SK-N-MC (cell line): ENCODE results near the gene NEURL4.
"Not testable (repeated sequence)": the region's sequence is repeated elsewhere in the genome, so short reads cannot be mapped to it uniquely, and the experiment has no call there.

Source experiments
- DNase-seq: peaks from one replicate; pipeline ENCODE4 v3.0.0-alpha.2; 2011; ENCODE audit warnings: low read depth, low spot score
- H3K27ac ChIP-seq: fragments of 200-600 bp; sonication (generic); 2 replicates; pipeline ENCODE4 v1.5.1; 2016; ENCODE audit warnings: mixed run types
- H3K36me3 ChIP-seq: fragments of 200-600 bp; sonication (generic); 2 replicates; pipeline ENCODE4 v1.6.1; 2017; ENCODE audit warnings: antibody characterized with exemption, low read length, mixed read lengths; ENCODE audit not compliant: insufficient read depth
- H3K4me3 ChIP-seq: fragments of 200-600 bp; sonication (generic); 2 replicates; pipeline ENCODE4 v1.5.1; 2016
- H3K9ac ChIP-seq: fragments of 200-600 bp; sonication (generic); 2 replicates; pipeline ENCODE4 v1.8.0; 2017; ENCODE audit warnings: mixed run types, mixed read lengths; ENCODE audit not compliant: insufficient read length
- H3K9me3 ChIP-seq: fragments of 200-600 bp; sonication (generic); 2 replicates; pipeline ENCODE4 v1.6.1; 2017; ENCODE audit warnings: low read depth, mild to moderate bottlenecking, antibody characterized with exemption, low read length, moderate library complexity, mixed read lengths
- EZH2 ChIP-seq: fragments of 200-600 bp; sonication (generic); IDR thresholded peaks from one replicate; pipeline ENCODE4 v1.6.1; 2017; ENCODE audit warnings: antibody characterized with exemption
- FOXP2 ChIP-seq: optimal IDR thresholded peaks from 2 replicates; pipeline ENCODE3; 2011; ENCODE audit warnings: mild to moderate bottlenecking, moderate library complexity; ENCODE audit not compliant: insufficient read depth; ENCODE audit errors: extremely low read length, control extremely low read depth
- POLR2AphosphoS5 ChIP-seq: IDR thresholded peaks from 2 replicates; pipeline ENCODE4 v1.6.1; 2012; ENCODE audit warnings: mild to moderate bottlenecking, low read depth, low read length, borderline replicate concordance

Gene NEURL4

DNA sequence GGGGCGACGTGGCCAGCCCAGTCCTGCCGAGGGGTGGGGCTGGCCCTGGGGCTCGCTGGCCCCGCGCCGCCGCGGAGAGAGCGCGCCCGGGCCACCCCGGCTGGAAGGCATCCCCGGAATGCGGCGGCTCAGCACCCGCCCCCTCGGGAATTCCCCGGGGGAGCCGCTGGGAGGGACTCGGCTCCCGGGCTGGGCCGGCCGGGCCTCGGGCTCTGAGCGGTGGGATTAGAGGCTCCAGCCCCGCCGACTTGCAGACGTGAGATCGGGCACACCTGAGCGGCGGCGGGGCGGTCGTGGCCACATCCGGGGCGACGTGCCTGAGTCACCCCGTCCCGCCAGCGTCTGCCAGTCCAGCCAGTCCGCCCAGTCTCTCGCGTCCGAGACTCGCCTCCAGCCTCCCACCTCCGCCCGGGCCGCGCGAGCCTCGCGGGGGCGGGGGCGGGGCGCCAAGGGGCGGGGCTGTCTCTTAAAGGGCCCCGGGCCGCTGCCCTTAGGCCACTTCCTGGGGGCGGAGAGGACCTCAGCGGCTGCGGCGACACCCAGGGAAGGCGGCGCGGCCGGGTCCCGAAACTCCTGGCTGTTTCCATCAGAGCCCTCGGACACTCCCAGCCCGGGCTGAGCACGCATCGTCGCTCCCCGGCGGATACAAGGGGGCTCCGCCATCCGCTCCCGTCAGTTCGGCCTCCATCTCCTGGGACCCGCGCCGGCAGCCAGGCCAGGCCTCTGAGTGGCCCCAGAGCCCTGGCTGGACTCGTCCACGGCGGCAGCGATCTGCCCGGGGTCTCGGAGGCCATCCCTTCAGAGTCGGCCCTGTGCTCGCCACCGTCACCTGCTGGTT is 22.7 kb upstream of the NEURL4 start, which contains the start of gene KCTD11:
Gene KCTD11 (plus strand): TSS at position 498 of the 838 bp plus-strand sequence.
- Histone ChIP-seq H3K27ac (peak within 1 kb of the TSS; percentile 67; the same call in 1 of the 2 replicates), H3K36me3 (no peaks in the 10 kb centered on the region), H3K9ac (peak within 1 kb of the TSS; percentile 81), H3K4me3 (peak within 1 kb of the TSS; percentile 95), H3K9me3 (no peaks in the 10 kb centered on the region)
- no peak for DNase-seq
- TF ChIP-seq POLR2AphosphoS5 (no peak), EZH2 (no peak), FOXP2 (no peak)

DNA sequence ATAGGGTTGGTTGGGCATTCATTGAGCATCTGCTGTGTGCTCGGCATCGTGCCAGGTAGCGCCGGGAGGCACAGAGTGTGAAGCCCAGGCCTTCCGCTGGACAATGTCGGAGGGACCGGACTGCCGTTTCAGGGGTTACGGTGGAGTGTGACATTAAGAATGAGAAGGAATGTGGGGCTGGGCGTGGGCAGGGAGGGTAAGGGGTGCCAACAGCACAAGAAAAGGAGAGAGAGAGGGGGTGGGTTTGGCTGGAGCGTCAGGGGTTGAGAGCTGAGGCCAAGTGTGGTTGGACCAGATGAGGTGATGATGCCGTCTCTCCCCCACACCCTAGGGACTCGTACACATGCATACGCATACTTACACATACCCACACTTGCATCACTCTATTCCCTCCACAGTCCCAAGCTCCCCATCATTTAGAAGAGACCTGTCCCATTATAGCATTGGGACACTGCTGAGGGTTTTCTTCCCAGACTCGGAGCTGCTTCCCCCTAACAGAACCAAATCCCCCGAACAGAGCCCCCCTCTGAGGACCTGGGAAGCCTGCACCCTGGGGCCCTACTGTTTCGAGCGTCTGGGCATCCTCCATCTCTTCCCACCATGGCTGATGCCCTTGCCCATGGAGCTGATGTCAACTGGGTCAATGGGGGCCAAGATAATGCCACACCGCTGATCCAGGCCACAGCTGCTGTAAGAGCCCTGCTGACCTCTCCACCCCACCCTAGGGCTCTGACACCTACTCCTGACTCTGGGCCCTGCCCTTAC is 19.5 kb upstream of the NEURL4 start:
- H3K27ac ChIP-seq: no peak overlapping the region
- no peaks in the 10 kb centered on the region for H3K36me3 ChIP-seq
- no peak overlapping the region for H3K4me3 ChIP-seq
- no peak for TF ChIP-seq POLR2AphosphoS5
- TF ChIP-seq FOXP2: no peak
- TF ChIP-seq EZH2: no peak
- no peak overlapping the region for H3K9ac ChIP-seq
- H3K9me3 ChIP-seq: no peaks in the 10 kb centered on the region
- no peak for DNase-seq

DNA sequence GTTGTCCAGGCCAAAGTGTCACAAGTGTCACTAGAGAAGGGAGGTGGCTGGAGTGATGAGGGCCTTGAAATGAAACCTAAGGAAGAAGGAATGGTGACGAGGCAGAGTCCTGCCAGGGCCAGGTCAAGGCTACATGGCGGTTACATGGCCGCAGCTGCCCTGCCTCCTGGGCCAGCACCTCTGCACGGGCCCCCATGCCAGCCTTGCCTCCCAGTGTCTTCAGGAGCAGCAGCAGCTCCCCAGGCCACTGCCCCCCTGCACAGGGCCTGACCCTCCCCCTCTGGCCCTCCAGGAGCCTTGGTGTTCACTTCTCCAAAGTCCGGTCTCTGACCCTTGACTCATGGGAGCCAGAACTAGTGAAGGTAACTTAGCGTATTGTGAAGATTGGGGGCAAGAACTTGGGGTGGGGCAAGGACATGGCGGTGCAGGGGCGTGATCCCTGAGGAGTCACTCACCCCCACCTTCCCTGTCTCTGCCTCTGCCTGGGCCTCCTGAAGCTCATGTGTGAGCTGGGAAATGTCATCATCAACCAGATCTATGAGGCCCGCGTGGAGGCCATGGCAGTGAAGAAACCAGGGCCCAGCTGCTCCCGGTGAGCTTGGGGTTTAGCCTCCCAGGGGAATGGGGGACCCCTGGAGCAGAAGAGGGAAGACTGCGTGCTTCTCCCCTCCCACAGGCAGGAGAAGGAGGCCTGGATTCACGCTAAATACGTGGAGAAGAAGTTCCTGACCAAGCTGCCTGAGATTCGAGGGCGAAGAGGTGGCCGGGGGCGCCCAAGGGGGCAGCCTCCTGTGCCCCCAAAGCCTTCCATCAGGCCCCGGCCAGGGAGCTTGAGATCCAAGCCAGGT is 18.7 kb upstream of the NEURL4 start:
- Histone ChIP-seq H3K9ac (no peak overlapping the region), H3K36me3 (no peaks in the 10 kb centered on the region), H3K27ac (no peak overlapping the region), H3K4me3 (no peak overlapping the region), H3K9me3 (no peaks in the 10 kb centered on the region)
- TF ChIP-seq FOXP2 (no peak), EZH2 (no peak), POLR2AphosphoS5 (no peak)
- no peak for DNase-seq

DNA sequence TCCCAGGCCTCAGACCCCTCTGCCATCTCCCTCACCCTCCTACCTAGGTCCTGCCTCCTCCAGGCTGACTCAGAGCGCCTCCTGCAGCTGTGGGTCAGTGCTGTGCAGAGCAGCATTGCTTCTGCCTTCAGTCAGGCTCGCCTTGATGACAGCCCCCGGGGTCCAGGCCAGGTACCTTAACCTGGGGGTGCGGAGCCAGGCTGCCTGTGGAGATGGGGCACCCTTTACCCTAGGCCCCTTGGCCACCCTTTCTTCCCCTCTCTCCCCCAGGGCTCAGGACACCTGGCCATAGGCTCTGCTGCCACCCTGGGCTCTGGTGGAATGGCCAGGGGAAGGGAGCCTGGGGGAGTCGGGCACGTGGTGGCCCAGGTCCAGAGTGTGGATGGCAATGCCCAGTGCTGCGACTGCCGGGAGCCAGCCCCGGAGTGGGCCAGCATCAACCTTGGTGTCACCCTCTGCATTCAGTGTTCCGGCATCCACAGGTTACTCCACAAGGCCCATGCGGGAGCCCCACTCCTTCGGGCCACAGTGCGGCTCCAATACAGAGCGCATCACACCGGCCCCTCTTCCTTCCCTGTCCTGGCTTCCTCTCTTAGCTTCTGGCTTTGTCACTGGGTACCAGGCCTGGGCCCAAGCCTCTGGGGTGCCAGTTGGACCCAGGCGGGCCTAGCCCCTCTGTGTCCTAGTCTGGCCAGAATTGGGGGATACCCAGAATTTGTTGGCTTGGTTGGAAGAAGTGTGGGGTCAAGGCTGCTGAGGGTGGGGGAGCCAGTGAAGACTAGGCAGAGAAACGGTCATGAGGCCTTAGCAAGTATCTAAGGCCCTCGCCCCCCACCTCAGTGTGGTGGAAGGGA is 17.9 kb upstream of the NEURL4 start:
- Histone ChIP-seq H3K9ac (no peak overlapping the region), H3K36me3 (no peaks in the 10 kb centered on the region), H3K9me3 (no peaks in the 10 kb centered on the region), H3K27ac (no peak overlapping the region), H3K4me3 (no peak overlapping the region)
- TF ChIP-seq FOXP2: no peak
- TF ChIP-seq EZH2: no peak
- no peak for TF ChIP-seq POLR2AphosphoS5
- no peak for DNase-seq

DNA sequence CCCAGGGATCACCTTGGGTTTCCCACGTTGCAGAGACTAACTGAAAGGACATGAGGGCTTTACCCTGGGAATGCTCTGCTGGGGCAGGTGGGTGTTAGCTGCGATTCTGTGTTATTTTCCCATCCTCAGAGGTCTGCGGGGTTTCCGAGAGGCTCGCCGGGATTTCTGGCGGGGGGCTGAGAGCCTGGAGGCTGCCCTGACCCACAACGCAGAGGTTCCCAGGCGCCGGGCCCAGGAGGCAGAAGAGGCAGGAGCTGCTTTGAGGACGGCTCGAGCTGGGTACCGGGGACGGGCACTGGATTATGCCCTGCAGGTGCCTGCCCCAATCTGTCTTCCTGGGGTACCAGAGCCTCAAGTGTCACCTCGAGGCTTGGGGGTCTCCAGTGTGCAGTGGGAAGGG is 14.1 kb upstream of the NEURL4 start:
- TF ChIP-seq EZH2 (no peak), POLR2AphosphoS5 (no peak), FOXP2 (no peak)
- Histone ChIP-seq H3K27ac (no peak overlapping the region), H3K36me3 (no peaks in the 10 kb centered on the region), H3K9me3 (no peaks in the 10 kb centered on the region), H3K4me3 (no peak overlapping the region), H3K9ac (no peak overlapping the region)
- no peak for DNase-seq

DNA sequence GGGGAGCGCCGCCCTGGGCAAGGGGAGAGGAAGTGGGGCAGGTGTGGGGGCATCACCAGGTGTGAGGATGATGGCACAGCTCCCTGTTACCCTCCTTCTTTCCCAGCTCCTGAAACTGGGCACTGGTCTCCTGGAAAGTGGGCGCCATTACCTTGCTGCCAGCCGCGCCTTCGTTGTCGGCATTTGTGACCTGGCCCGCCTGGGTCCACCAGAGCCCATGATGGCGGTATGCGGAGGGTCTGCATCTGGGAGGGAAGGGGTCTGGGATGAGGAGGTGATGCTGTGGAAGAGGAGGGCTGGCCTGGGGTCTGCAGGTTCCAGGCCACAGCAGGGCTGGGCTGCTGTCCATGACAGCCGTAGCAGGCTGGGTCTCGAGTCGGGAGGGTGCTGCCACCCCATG is 12.7 kb upstream of the NEURL4 start:
- Histone ChIP-seq H3K27ac (no peak overlapping the region), H3K4me3 (no peak overlapping the region), H3K9me3 (no peaks in the 10 kb centered on the region), H3K9ac (no peak overlapping the region), H3K36me3 (no peaks in the 10 kb centered on the region)
- DNase-seq: no peak
- TF ChIP-seq FOXP2 (no peak), POLR2AphosphoS5 (no peak), EZH2 (no peak)

DNA sequence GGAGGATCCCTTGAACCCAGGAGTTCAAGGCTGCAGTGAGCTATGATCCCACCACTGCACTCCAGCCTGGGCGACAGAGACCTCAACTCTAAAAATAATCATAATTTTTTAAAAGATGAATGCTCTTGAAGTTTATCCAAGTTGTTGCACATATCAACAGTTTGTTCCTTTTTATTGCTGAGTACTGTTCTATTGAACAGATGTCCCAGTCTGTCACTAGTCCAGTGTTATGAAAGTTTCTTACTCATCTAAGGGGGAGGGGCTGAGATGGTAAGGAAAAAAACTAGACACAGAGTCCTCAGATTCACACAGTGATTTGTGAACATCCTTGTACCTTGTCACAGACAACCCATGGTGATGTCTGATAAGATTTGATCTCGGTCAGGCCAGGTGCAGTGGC is 11.0 kb upstream of the NEURL4 start:
- H3K4me3 ChIP-seq: no peak overlapping the region
- TF ChIP-seq EZH2: no peak
- TF ChIP-seq FOXP2: no peak
- TF ChIP-seq POLR2AphosphoS5: no peak
- no peak overlapping the region for H3K9ac ChIP-seq
- no peak for DNase-seq
- no peak overlapping the region for H3K27ac ChIP-seq
- H3K36me3 ChIP-seq: no peaks in the 10 kb centered on the region
- H3K9me3 ChIP-seq: no peaks in the 10 kb centered on the region

DNA sequence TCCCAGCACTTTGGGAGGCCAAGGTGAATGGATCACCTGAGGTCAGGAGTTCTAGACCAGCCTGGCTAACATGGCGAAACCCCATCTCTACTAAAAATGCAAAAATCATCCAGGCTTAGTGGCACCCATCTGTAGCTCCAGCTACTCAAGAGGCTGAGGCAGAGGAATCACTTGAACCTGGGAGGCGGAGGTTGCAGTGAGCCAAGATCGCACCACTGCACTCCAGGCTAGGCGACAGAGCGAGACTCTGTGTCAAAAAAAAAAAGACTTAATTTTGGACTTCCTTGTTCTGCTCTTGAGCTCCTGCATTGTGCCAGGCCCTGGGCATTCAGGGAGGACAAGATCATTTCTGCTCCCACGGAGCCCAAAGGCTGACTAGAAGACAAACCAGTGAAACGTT is 8.5 kb upstream of the NEURL4 start:
- not testable (repeated sequence) for DNase-seq, H3K4me3 ChIP-seq, H3K36me3 ChIP-seq, H3K27ac ChIP-seq, H3K9me3 ChIP-seq, H3K9ac ChIP-seq
